Measurements from ENCODE around the gene NCK1. TPM values are rescaled to one million over a fixed set of nuclear protein-coding genes. Genes with fewer than 3 reads are reported as not detected.

Gene NCK1
- total and polyA plus RNA-seq, 2 experiments from 2014 or later = 25.1 to 47.7 TPM

DNA sequence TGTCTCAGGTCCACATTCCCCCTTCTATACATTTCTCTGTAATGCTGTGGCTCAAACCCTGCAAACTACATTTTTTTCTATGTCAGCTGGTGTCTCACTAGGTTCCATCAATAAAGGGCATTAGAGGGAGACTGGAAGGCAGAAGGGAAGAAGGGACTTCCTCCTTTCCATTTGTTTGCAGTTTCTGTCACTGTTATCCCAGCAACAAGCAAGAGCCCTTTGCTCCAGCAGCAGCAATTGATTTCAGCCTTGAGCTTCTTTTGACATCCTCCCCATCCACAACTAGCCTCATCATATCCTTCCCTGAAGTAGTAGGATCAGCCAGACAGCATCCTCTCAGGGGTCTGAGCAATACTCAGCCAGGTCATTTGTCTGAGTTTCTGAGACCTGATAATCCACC lies 5.3 kb upstream of the NCK1 start:
- H3K27ac ChIP-seq = no peak overlapping the region

DNA sequence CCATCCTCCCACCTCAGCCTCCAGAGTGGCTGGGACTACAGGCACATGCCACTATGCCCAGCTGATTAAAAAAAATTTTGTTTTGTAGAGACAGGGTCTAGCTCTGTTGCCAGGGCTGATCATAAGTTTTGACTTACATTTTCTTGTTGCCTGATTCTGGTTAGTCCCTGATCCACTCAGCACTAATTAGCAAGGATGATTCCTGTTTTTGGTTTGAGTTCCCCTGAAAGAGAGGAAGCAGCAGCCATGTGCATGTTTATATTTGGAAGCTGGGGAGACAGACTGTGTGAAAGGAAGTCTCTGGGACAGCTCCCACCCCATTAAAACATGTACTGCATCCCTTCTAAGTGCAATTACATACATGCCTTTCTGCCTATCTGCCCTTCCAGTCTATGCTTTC lies 3.6 kb upstream of the NCK1 start:
- H3K79me2 ChIP-seq = peaks cover 35% of the 10 kb centered on the region
- H3K4me3 ChIP-seq = no peak overlapping the region
- no peak for DNase-seq (ENCODE audit: low spot score)
- H3K27ac ChIP-seq = no peak overlapping the region
- H3K27me3 ChIP-seq = no peaks in the 10 kb centered on the region
- TF ChIP-seq EZH2 (IDR thresholded peaks at IDR 0.05; ENCODE audit: borderline replicate concordance) (no peak), EZH2phosphoT487 (IDR thresholded peaks at IDR 0.05; ENCODE audit: low read depth, severe bottlenecking, unreplicated experiment) (no peak)
- TF ChIP-seq, protein P1, sequence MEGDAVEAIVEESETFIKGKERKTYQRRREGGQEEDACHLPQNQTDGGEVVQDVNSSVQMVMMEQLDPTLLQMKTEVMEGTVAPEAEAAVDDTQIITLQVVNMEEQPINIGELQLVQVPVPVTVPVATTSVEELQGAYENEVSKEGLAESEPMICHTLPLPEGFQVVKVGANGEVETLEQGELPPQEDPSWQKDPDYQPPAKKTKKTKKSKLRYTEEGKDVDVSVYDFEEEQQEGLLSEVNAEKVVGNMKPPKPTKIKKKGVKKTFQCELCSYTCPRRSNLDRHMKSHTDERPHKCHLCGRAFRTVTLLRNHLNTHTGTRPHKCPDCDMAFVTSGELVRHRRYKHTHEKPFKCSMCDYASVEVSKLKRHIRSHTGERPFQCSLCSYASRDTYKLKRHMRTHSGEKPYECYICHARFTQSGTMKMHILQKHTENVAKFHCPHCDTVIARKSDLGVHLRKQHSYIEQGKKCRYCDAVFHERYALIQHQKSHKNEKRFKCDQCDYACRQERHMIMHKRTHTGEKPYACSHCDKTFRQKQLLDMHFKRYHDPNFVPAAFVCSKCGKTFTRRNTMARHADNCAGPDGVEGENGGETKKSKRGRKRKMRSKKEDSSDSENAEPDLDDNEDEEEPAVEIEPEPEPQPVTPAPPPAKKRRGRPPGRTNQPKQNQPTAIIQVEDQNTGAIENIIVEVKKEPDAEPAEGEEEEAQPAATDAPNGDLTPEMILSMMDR (IDR thresholded peaks at IDR 0.05; ENCODE audit: poor library complexity) = no peak
- no peaks in the 10 kb centered on the region for H3K9me2 ChIP-seq (replicated peaks; ENCODE audit: insufficient read depth)
- H2AFZ ChIP-seq = no peak overlapping the region
- no peak overlapping the region for H3K4me2 ChIP-seq
- H3K9me3 ChIP-seq (ENCODE audit: low read depth) = no peaks in the 10 kb centered on the region
- no peaks in the 10 kb centered on the region for H3K36me3 ChIP-seq (replicated peaks; ENCODE audit: insufficient read depth, low read depth)
- H4K20me1 ChIP-seq (ENCODE audit: insufficient read depth, poor library complexity, severe bottlenecking) = no peaks in the 10 kb centered on the region
- H3K4me1 ChIP-seq (ENCODE audit: insufficient read depth) = peaks cover 5% of the 10 kb centered on the region

More for the DNA sequence above, 5.3 kb upstream of the NCK1 start:
- H3K79me2 ChIP-seq = peaks cover 29% of the 10 kb centered on the region
- DNase-seq (ENCODE audit: low spot score) = no peak
- H2AFZ ChIP-seq = no peak overlapping the region
- no peak overlapping the region for H3K4me2 ChIP-seq
- no peaks in the 10 kb centered on the region for H3K36me3 ChIP-seq (replicated peaks; ENCODE audit: insufficient read depth, low read depth)
- no peaks in the 10 kb centered on the region for H3K27me3 ChIP-seq
- TF ChIP-seq EZH2phosphoT487 (IDR thresholded peaks at IDR 0.05; ENCODE audit: low read depth, severe bottlenecking, unreplicated experiment) (no peak), EZH2 (IDR thresholded peaks at IDR 0.05; ENCODE audit: borderline replicate concordance) (no peak)
- TF ChIP-seq, protein P1 (IDR thresholded peaks at IDR 0.05; ENCODE audit: poor library complexity) = no peak
- H3K9me3 ChIP-seq (ENCODE audit: low read depth) = no peaks in the 10 kb centered on the region
- no peaks in the 10 kb centered on the region for H3K9me2 ChIP-seq (replicated peaks; ENCODE audit: insufficient read depth)
- H3K4me3 ChIP-seq = no peak overlapping the region
- no peaks in the 10 kb centered on the region for H4K20me1 ChIP-seq (ENCODE audit: insufficient read depth, poor library complexity, severe bottlenecking)
- peaks cover 5% of the 10 kb centered on the region for H3K4me1 ChIP-seq (ENCODE audit: insufficient read depth)

DNA sequence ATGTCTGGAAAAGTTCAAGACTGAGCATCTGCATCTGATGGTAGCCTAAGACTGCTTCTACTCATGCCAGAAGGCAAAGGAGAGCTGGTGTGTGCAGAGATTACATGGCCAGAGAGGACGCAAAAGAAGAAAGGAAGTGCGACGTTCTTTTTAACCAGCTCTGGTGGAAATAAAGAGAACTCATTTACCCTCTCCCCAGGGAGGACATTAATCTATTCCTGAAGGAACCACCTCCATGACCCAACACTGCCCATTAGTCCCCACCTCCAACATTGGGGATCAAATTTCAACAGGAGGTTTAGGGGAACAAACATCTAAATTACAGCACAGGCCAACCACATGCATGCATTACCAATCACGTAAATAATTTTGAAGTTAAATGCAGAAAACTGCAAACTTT lies 1.5 kb upstream of the NCK1 start:
- H3K27me3 ChIP-seq = no peaks in the 10 kb centered on the region
- H3K4me1 ChIP-seq (ENCODE audit: insufficient read depth) = peaks cover 5% of the 10 kb centered on the region
- no peak for DNase-seq (ENCODE audit: low spot score)
- no peaks in the 10 kb centered on the region for H3K36me3 ChIP-seq (replicated peaks; ENCODE audit: insufficient read depth, low read depth)
- H4K20me1 ChIP-seq (ENCODE audit: insufficient read depth, poor library complexity, severe bottlenecking) = no peaks in the 10 kb centered on the region
- TF ChIP-seq, protein P1 (IDR thresholded peaks at IDR 0.05; ENCODE audit: poor library complexity) = no peak
- TF ChIP-seq EZH2phosphoT487 (IDR thresholded peaks at IDR 0.05; ENCODE audit: low read depth, severe bottlenecking, unreplicated experiment) (no peak), EZH2 (IDR thresholded peaks at IDR 0.05; ENCODE audit: borderline replicate concordance) (no peak)
- 53% methylated on average over 4 of the region's 4 CpGs for WGBS (ENCODE audit: low lambda C conversion rate, missing lambda C conversion rate)
- H3K9me2 ChIP-seq (replicated peaks; ENCODE audit: insufficient read depth) = no peaks in the 10 kb centered on the region
- H3K4me3 ChIP-seq = peak overlapping the region; percentile 44
- H2AFZ ChIP-seq = no peak overlapping the region
- no peaks in the 10 kb centered on the region for H3K9me3 ChIP-seq (ENCODE audit: low read depth)
- peaks cover 56% of the 10 kb centered on the region for H3K79me2 ChIP-seq
- H3K27ac ChIP-seq = no peak overlapping the region
- peak overlapping the region; percentile 86 for H3K4me2 ChIP-seq

Measured in hepatocyte (in vitro differentiated cells).